Testis (tissue), 3 donors: ENCODE measurements around the gene IGFBP3. TPM values are rescaled to one million over a fixed set of nuclear protein-coding genes. Genes with fewer than 3 reads are reported as not detected.

Experiments
- DNase-seq: peaks from one replicate; pipeline ENCODE4 v3.0.0-alpha.2; 2019
- H3K27ac ChIP-seq, 2 donors: fragments of 200-600 bp; sonication (generic); one replicate each; pipeline ENCODE4 v1.5.1; 2019
- H3K27me3 ChIP-seq: fragments of 200-600 bp; sonication (generic); one replicate; pipeline ENCODE4 v1.5.1; 2019
- H3K36me3 ChIP-seq: fragments of 200-600 bp; sonication (generic); one replicate; pipeline ENCODE4 v1.5.1; 2017; ENCODE audit warnings: low read depth; ENCODE audit errors: missing control alignments
- H3K4me1 ChIP-seq: fragments of 200-600 bp; sonication (generic); one replicate; pipeline ENCODE4 v1.5.1; 2019
- H3K4me3 ChIP-seq, 2 donors: fragments of 200-600 bp; sonication (generic); one replicate each; pipeline ENCODE4 v1.5.1; 2017 to 2019
- H3K9me3 ChIP-seq: fragments of 200-600 bp; sonication (generic); one replicate; pipeline ENCODE4 v1.5.1; 2017
- CTCF ChIP-seq, 3 experiments: fragments of 450-650 bp in 2 of 3; fragments of 200-600 bp in 1 of 3; sonication (generic) in 1 of 3; IDR thresholded peaks; one replicate each; pipeline ENCODE4 v1.5.1; 2016 to 2019; ENCODE audit warnings: antibody characterized with exemption in 3 of 3, mild to moderate bottlenecking in 2 of 3, moderate library complexity in 1 of 3
- POLR2A ChIP-seq: fragments of 450-650 bp; IDR thresholded peaks from one replicate; pipeline ENCODE4 v1.6.1; 2017; ENCODE audit warnings: antibody characterized with exemption, mild to moderate bottlenecking, moderate library complexity
- WGBS, 2 donors: methylation state at CpG; one replicate each; pipeline ENCODE4 v1.1.5; 2018; 5-methylcytosine and 5-hydroxymethylcytosine counted together
- intact Hi-C: fragments of 100-400 bp; cut with DNase I; formaldehyde crosslinking; loops from one replicate; pipeline ENCODE4 v1.15.1; 2023; ENCODE audit warnings: low total_unique reads
- polyA plus RNA-seq: library from polyadenylated mRNA; stranded (reverse); fragments of 350-450 nt; fragmentation: Illumina TruSeq; extraction: RNeasy Lipid Tissue Mini Kit (QIAGEN cat#74804); gene quantifications from one replicate; pipeline ENCODE4 v1.2.3, GENCODE V29; 2014; ENCODE audit warnings: low read depth, low replicate concordance; ENCODE audit not compliant: insufficient read depth
- total RNA-seq, 2 donors: library from RNA; depleted of rRNA; stranded (reverse); fragments of >200 nt; gene quantifications; one replicate each; pipeline ENCODE4 v1.2.3, GENCODE V29; 2016

Gene IGFBP3
- total and polyA plus RNA-seq, 3 donors from 2014 or later: 20.4 to 79.8 (median 33.1) TPM

GRCh38 chr7:45881280-45881758 is 39.8 kb downstream of the IGFBP3 start:
- TF ChIP-seq POLR2A: no peak
- TF ChIP-seq CTCF (IDR thresholded peaks at IDR 0.05): no peak
- no peak overlapping the region for H3K27ac ChIP-seq
- no peaks in the 10 kb centered on the region for H3K27me3 ChIP-seq
- WGBS, 2 donors: 90 to 97% methylated on average over 9 of the region's 9 CpGs
- no peaks in the 10 kb centered on the region for H3K9me3 ChIP-seq
- H3K4me3 ChIP-seq: no peak overlapping the region
- DNase-seq: no peak
- no peaks in the 10 kb centered on the region for H3K36me3 ChIP-seq
- intact Hi-C loops: no loop called here
- H3K4me1 ChIP-seq: no peaks in the 10 kb centered on the region

DNA sequence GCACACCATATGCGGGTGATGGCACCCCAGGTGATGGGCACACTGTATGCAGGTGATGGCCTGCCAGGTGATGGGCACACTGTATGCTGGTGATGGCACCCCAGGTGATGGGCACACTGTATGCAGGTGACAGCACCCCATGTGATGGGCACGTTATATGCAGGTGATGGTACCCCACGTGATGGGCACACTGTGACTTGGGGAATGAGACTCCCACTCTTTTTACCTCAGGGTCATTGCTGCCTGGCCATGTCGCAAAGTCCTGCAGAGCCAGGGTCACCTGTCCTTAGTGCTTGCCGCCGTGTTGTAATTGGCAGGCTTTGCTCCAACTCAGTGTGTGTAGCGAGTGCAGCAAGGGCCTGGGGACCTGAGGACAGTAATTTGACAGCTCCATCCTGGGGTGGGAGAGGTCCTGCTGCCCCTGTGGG is 40.6 kb downstream of the IGFBP3 start:
- no peak overlapping the region for H3K4me3 ChIP-seq
- TF ChIP-seq CTCF (IDR thresholded peaks at IDR 0.05): no peak
- TF ChIP-seq POLR2A: no peak
- H3K27ac ChIP-seq: no peak overlapping the region
- DNase-seq: no peak
- 89 to 97% methylated on average over 6 to 7 of the region's 7 CpGs for WGBS, 2 donors
- H3K9me3 ChIP-seq: no peaks in the 10 kb centered on the region
- H3K27me3 ChIP-seq: no peaks in the 10 kb centered on the region
- H3K36me3 ChIP-seq: no peaks in the 10 kb centered on the region
- no peaks in the 10 kb centered on the region for H3K4me1 ChIP-seq
- intact Hi-C loops: no loop called here

DNA sequence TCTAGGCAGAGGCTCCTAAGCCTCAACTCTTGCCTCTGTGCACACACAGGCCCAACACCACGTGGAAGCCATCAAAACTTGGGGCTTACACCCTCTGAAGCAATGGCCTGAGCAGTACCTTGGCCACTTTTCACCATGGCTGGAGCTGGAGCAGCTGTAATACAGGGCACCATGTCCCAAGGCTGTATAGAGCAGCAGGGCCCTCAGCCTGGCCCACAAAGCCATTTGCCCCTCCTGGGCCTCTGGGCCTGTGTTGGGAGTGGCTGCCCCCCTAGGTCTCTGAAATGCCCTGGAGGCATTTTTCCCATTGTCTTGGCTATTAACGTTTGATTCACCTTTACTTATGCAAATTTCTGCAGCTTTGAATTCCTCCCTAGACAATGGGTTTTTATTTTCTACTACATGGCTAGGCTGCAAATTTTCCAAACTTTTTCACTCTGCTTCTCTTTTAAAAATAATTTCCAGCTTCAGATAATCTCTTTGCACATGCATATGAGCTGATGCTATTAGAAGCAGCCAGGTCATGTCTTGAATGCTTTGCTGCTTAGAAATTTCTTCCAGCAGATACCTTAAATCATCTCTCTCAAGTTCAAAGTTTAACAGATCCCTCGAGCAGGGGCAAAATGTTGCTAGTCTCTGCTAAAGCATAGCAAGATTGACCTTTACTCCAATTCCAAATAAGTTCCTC is 42.5 kb downstream of the IGFBP3 start:
- Histone ChIP-seq H3K36me3 (no peaks in the 10 kb centered on the region), H3K27ac (no peak overlapping the region), H3K27me3 (no peaks in the 10 kb centered on the region), H3K4me3 (no peak overlapping the region), H3K4me1 (no peaks in the 10 kb centered on the region), H3K9me3 (no peaks in the 10 kb centered on the region)
- DNase-seq: no peak
- intact Hi-C loops: no loop called here
- WGBS, 2 donors: 38 to 56% methylated on average over 3 of the region's 3 CpGs
- no peak for TF ChIP-seq CTCF (IDR thresholded peaks at IDR 0.05)
- TF ChIP-seq POLR2A: no peak

- no peak overlapping the region for H3K4me3 ChIP-seq
- no peaks in the 10 kb centered on the region for H3K36me3 ChIP-seq
- H3K9me3 ChIP-seq: no peaks in the 10 kb centered on the region
- no peak for TF ChIP-seq CTCF (IDR thresholded peaks at IDR 0.05)
- no peak for TF ChIP-seq POLR2A
- H3K27ac ChIP-seq: no peak overlapping the region
- 91 to 100% methylated on average over 2 of the region's 2 CpGs for WGBS, 2 donors
- H3K27me3 ChIP-seq: no peaks in the 10 kb centered on the region
- H3K4me1 ChIP-seq: no peaks in the 10 kb centered on the region
- intact Hi-C loops: no loop called here
- no peak for DNase-seq
Observed at GRCh38 chr7:45876519-45876918, 44.6 kb downstream of the IGFBP3 start.
